K562 (cell line): ENCODE data around the gene PCDHGA7. TPM values are rescaled to one million over a fixed set of nuclear protein-coding genes. Genes with fewer than 3 reads are reported as not detected.

Experiments used
- ATAC-seq: fragments of 200-7000 bp; cut with Tn5 transposase; 3 replicates; pipeline ENCODE4 v1.9.1; 2020; ENCODE audit warnings: moderate library complexity
- BruUV-seq: library from RNA; stranded (reverse); fragments of 400-500 nt; replicated peaks from 2 replicates; lab custom pipeline; 2021; lab: Mats Ljungman, UMichigan
- CTCF ChIA-PET: fragments of 300-600 bp; formaldehyde crosslinking; extraction: SDS; loops from one replicate; lab custom pipeline; 2021; ENCODE audit warnings: low intra/inter-chr PET ratio; lab: Yijun Ruan, JAX
- POLR2A ChIA-PET: fragments of 300-600, 350-650 bp; sonication (Branson Sonifier 250); formaldehyde crosslinking; extraction: SDS; loops from one replicate; lab custom pipeline; 2021; ENCODE audit warnings: antibody characterized with exemption, inconsistent platforms; lab: Yijun Ruan, JAX
- DNase-seq, 4 experiments: peaks; one replicate each; pipeline versions ENCODE4 v3.0.0 to v3.0.0-alpha.2; 2011 to 2018; ENCODE audit warnings: low spot score in 3 of 4, mixed read lengths in 3 of 4; ENCODE audit errors: extremely low read depth in 1 of 4
- FAIRE-seq: peaks from 2 replicates; lab custom pipeline; 2011; peaks lifted over from hg19 to GRCh38; lab: Jason Lieb, UNC
- H2AFZ ChIP-seq: 2 replicates; pipeline ENCODE4 v1.6.0; 2011; ENCODE audit warnings: low read depth, low read length, control low read depth, inconsistent platforms
- H3K27ac ChIP-seq: fragments of 200-600 bp; 3 replicates; pipeline ENCODE4 v1.8.0; 2011; ENCODE audit warnings: low read depth, mild to moderate bottlenecking, control low read depth, inconsistent platforms, low read length, moderate library complexity, mixed read lengths; ENCODE audit errors: extremely low read depth
- H3K27me3 ChIP-seq, 2 experiments: fragments of 300-600 bp in 1 of 2; 2 replicates in 1 of 2; 3 replicates in 1 of 2; pipeline versions ENCODE4 v1.6.0 to v1.8.0; 2011; ENCODE audit warnings: inconsistent platforms in 2 of 2, low read length in 2 of 2, mild to moderate bottlenecking in 1 of 2, mixed read lengths in 1 of 2, moderate library complexity in 1 of 2; ENCODE audit not compliant: control insufficient read depth in 2 of 2, insufficient read depth in 2 of 2
- H3K36me3 ChIP-seq: fragments of 300-600 bp; 3 replicates; pipeline ENCODE4 v1.8.0; 2011; ENCODE audit warnings: mild to moderate bottlenecking, low read length, inconsistent platforms; ENCODE audit not compliant: control insufficient read depth, insufficient read depth
- H3K4me1 ChIP-seq, 2 experiments: fragments of 200-600 bp in 1 of 2; replicated peaks in 1 of 2; 2 replicates in 1 of 2; 3 replicates in 1 of 2; pipeline versions ENCODE4 v1.5.1 to v1.8.0; 2011; ENCODE audit warnings: inconsistent platforms in 2 of 2, low read length in 2 of 2, mild to moderate bottlenecking in 1 of 2, mixed read lengths in 1 of 2, moderate library complexity in 1 of 2; ENCODE audit not compliant: control insufficient read depth in 2 of 2, insufficient read depth in 2 of 2
- H3K4me2 ChIP-seq: 2 replicates; pipeline ENCODE4 v1.6.1; 2011; ENCODE audit warnings: low read length, control low read depth, inconsistent platforms, mixed read lengths; ENCODE audit not compliant: insufficient read depth
- H3K4me3 ChIP-seq: fragments of 200-600 bp; sonication (generic), shearing (Covaris generic); 2 replicates; pipeline ENCODE4 v1.5.1; 2016; ENCODE audit warnings: control low read depth, inconsistent platforms
- H3K79me2 ChIP-seq: fragments of 200-600 bp; 3 replicates; pipeline ENCODE4 v1.8.0; 2011; ENCODE audit warnings: low read length, inconsistent platforms; ENCODE audit not compliant: control insufficient read depth, insufficient read depth
- H3K9ac ChIP-seq, 2 experiments: 2 replicates each; pipeline versions ENCODE4 v1.6.0 to v1.6.1; 2011; ENCODE audit warnings: low read depth in 2 of 2, low read length in 2 of 2, control low read depth in 1 of 2, inconsistent platforms in 1 of 2, mild to moderate bottlenecking in 1 of 2, mixed read lengths in 1 of 2; ENCODE audit not compliant: insufficient read depth in 1 of 2
- H3K9me1 ChIP-seq: one replicate; pipeline ENCODE4 v1.6.0; 2011; ENCODE audit warnings: inconsistent platforms, mild to moderate bottlenecking, low read length, moderate library complexity; ENCODE audit not compliant: control insufficient read depth, insufficient read depth
- H3K9me3 ChIP-seq: replicated peaks from 2 replicates; pipeline ENCODE4 v1.5.1; 2011; ENCODE audit warnings: low read depth, low read length, inconsistent platforms; ENCODE audit not compliant: control insufficient read depth, insufficient read depth
- H4K20me1 ChIP-seq: replicated peaks from 2 replicates; pipeline ENCODE4 v1.6.1; 2011; ENCODE audit warnings: low read length, inconsistent platforms, mixed read lengths; ENCODE audit not compliant: control insufficient read depth, insufficient read depth
- EGR1 ChIP-seq: fragments of 450-650 bp; conservative IDR thresholded peaks from 2 replicates; pipeline ENCODE4 v1.6.1; 2017; ENCODE audit warnings: mild to moderate bottlenecking
- FOXJ2 ChIP-seq: fragments of 200-800 bp; sonication (Bioruptor generic); IDR thresholded peaks from 2 replicates; pipeline ENCODE4 v1.6.1; 2016; ENCODE audit warnings: missing genetic modification characterization, missing compliant biosample characterization
- FOXM1 ChIP-seq, 2 experiments: fragments of 450-650 bp in 1 of 2; sonication (generic) in 1 of 2; formaldehyde crosslinking in 1 of 2; IDR thresholded peaks; 2 replicates each; pipeline versions ENCODE4 v1.6.1 to v1.9.0; 2017 to 2022; ENCODE audit warnings: low read depth in 2 of 2, mild to moderate bottlenecking in 2 of 2, missing genetic modification reagents in 1 of 2, moderate library complexity in 1 of 2
- ZBTB8A ChIP-seq: fragments of 450-650 bp; IDR thresholded peaks from 2 replicates; pipeline ENCODE4 v1.6.1; 2018; ENCODE audit warnings: mild to moderate bottlenecking, moderate library complexity; ENCODE audit not compliant: partially characterized antibody
- ZNF143 ChIP-seq: sonication (generic); formaldehyde crosslinking; IDR thresholded peaks from 2 replicates; pipeline ENCODE4 v1.9.0; 2022; ENCODE audit warnings: mild to moderate bottlenecking, missing genetic modification reagents
- WGBS: fragments of 100-300 bp; shearing (Covaris generic); methylation state at CpG from one replicate; pipeline ENCODE4 v1.1.6; 2016; ENCODE audit warnings: low coverage, mixed read lengths; ENCODE audit not compliant: insufficient coverage; ENCODE audit errors: missing lambda C conversion rate; 5-methylcytosine and 5-hydroxymethylcytosine counted together
- in situ Hi-C: fragments of 300-500 bp; cut with MboI; formaldehyde crosslinking; loops from 4 replicates; pipeline ENCODE4 v1.15.0; 2018; ENCODE audit warnings: inconsistent platforms, mixed read lengths
- intact Hi-C: fragments of 100-400 bp; cut with micrococcal nuclease; formaldehyde crosslinking; loops from 2 replicates; pipeline ENCODE4 v1.14.2; 2022
- polyA plus RNA-seq, 8 experiments: library from polyadenylated mRNA; depleted of rRNA in 4 of 8; stranded (reverse) in 5 of 8; unstranded in 3 of 8; fragments of >200 nt; fragmentation: Nextera tagmentation in 2 of 8; fragmentation: Illumina TruSeq in 1 of 8; extraction: Ambion mirVana in 2 of 8; extraction: Trizol in 1 of 8; gene quantifications; 2 replicates each; pipeline versions ENCODE4 v1.2.1 to v1.2.3, GENCODE V29; 2011 to 2014; ENCODE audit warnings: inconsistent platforms in 1 of 8, missing spikeins in 1 of 8
- total RNA-seq, 7 experiments: library from RNA; depleted of rRNA in 6 of 7; stranded (reverse); fragments of >200 nt in 6 of 7; fragmentation: Illumina TruSeq in 2 of 7; extraction: Trizol in 2 of 7; gene quantifications; 2 replicates each; pipeline versions ENCODE4 v1.2.1 to v1.2.3, GENCODE V29; 2011 to 2021; ENCODE audit warnings: low replicate concordance in 1 of 7
- TF ChIP-seq, protein P1 (sequence below): fragments of 250-450 bp; sonication (Bioruptor Pico); IDR thresholded peaks from 2 replicates; pipeline ENCODE4 v1.5.0; 2021; ENCODE audit warnings: mild to moderate bottlenecking, moderate library complexity

Gene PCDHGA7
- total and polyA plus RNA-seq, 9 of the 15 experiments (the other 6 are each of a cell fraction or from before 2014, with no cell fraction given), result 0.03 to 0.11 (median 0.06) TPM; not detected in 5

DNA sequence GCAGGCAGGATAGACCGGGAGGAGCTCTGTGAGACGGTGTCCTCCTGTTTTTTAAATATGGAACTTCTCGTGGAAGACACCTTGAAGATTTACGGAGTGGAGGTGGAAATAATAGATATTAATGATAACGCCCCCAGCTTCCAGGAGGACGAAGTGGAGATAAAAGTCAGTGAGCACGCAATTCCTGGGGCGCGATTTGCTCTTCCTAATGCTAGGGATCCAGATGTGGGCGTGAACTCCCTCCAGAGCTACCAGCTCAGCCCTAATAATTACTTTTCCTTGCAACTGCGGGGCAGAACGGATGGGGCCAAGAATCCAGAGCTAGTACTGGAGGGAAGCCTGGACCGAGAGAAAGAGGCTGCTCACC, 38.9 kb downstream of the PCDHGA7 start:
- 0 out of 2 replicates have a peak, but pooled peaks cover 1% of the 10 kb centered on the region for H3K9me3 ChIP-seq
- no peak overlapping the region; the same call in 1 of the 2 replicates for H3K4me2 ChIP-seq
- ATAC-seq (no peak), DNase-seq (no peak), FAIRE-seq (no peak)
- H3K36me3 ChIP-seq, result no peaks in the 10 kb centered on the region
- H3K27ac ChIP-seq, result no peak overlapping the region
- no peak overlapping the region for H2AFZ ChIP-seq
- ChIA-PET POLR2A (interaction anchor here (0.5 to 1.5 kb wide), 4 partner anchors 9 to 535 kb away, joined by 3 to 7 read pairs (median 4); partner anchors contain the start of gene PCDHGA10), CTCF (interaction anchor here (0.6 to 2.0 kb wide), 5 partner anchors 9 to 142 kb away, joined by 3 to 6 read pairs (median 3); no protein-coding TSS in a partner anchor)
- H3K27me3 ChIP-seq, result peaks cover 0 to 41% of the 10 kb centered on the region in 2 experiments; a peak in 3 of 5 replicates
- no peaks in the 10 kb centered on the region for H3K9me1 ChIP-seq
- H3K9ac ChIP-seq, result no peak overlapping the region
- no peaks in the 10 kb centered on the region for H3K79me2 ChIP-seq
- H3K4me3 ChIP-seq, result peak overlapping the region; percentile 17; the same call in 1 of the 2 replicates
- intact Hi-C loops (loop anchor here (2.0 to 5.0 kb wide), 2 partner anchors 91 to 137 kb away; no protein-coding TSS in a partner anchor), in situ Hi-C loops (loop anchor here (5.0 kb wide), 2 partner anchors 101 to 141 kb away; no protein-coding TSS in a partner anchor)
- H4K20me1 ChIP-seq, result no peaks in the 10 kb centered on the region
- WGBS, result 9% methylated on average over 13 of the region's 13 CpGs
- BruUV-seq, result no TSS peak
- TF ChIP-seq FOXM1 (IDR thresholded peaks at IDR 0.05; ENCODE audit: low read depth) (no peak), FOXM1 (CRISPR knock-in tag; IDR thresholded peaks at IDR 0.05; ENCODE audit: low read depth) (no peak), EGR1 (no peak), FOXJ2 (no peak), ZNF143 (CRISPR knock-in tag) (no peak), ZBTB8A (no peak)
- TF ChIP-seq, protein P1, sequence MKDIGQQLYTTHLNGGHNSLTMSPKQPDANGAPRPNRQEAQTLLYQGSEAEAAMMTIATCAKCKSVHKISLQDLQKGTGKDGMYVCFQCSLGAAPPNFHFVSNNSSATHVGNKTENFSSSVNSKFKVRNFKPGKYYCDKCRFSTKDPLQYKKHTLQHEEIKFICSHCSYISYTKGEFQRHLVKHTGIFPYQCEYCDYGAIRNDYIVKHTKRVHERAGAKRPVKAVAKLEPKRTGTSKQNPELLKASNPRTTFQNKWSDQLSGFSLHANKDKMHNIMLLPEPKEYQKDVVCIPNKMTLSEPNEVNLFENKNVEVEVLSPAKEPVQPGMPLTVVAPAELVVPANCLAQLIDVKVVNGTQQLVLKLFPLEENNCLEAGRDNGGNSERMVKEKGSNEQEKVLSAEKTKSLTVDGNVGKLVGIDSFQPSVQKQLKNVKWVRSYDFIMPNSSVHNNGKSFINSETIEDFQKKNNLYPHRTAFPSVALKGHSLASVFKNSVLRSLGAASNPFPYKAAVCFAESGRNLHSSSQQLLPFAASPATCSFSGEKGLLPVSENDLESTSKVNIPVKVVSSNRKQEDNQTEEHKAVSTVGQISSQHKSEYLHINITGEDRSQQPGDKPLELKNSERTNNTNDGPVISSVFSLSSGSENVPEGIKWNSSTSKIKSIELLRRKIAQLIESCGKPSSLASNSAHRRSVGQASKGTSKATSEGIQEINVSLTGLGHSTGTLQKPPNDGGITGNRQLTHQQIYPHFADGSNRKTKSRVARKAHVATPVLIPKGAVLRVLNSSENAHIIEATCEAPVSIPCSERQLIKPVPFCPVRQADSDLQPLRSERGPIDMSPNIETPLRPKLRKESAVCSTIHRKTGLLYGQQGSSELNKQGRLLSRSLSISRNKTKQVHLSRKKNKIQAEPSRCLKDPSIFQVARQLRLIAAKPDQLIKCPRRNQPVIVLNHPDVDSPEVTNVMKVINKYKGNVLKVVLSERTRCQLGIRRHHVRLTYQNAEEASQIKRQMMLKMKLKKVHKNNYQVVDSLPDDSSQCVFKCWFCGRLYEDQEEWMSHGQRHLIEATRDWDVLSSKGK (CRISPR knock-in tag), result no peak
- peaks cover 0 to 23% of the 10 kb centered on the region in 2 experiments; a peak in 2 of 5 replicates for H3K4me1 ChIP-seq
